ENCODE results near the gene TEDC2.
"Not testable (repeated sequence)": the region's sequence is repeated elsewhere in the genome, so short reads cannot be mapped to it uniquely, and the experiment has no call there.

TEDC2 gene

GRCh38 chr16:2459647-2460390 is at the start of gene TEDC2:
Gene TEDC2, plus strand, starts transcription at chr16:2460109. Its CDS starts 36 bp downstream, at chr16:2460145.
- DNase-seq, result peak; percentile 91 to 96

DNA sequence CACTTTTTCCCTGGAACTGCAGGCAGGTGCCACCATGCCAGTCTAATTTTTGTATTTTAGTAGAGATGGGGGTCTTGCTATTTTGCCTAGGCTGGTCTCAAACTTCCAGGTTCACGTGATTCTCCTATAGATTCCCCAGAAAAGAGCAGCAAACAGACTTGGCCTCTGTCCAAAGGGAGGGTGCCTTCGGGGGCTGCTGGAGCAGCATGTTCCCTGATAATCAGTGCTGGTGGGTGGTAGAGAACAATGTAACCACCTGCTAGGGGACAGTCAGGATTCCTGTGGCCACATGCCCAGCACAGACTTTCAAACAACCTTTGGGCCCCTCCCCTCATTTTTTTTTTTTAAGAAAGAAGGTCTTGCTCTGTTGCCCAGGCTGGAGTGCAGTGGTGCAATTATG is 44.8 kb upstream of the TEDC2 start:
- DNase-seq, result no peak

DNA sequence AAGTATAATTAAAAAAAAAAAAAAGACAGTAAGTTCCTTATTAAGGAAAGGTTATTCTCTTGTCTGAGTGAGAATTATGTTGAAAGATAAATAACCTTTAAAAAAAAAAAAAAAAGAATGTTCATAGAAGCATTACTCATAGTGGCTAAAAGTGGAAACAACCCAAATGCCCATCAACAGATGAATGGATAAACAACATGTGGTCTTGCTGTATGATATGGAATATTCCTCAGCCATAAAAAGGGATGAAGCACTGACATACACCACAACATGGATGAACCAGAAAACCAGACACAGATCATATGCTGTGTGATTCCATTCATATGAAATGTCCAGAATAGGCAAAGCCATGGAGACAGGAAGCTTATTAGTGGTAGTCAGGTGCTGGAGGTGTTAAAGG is 39.9 kb upstream of the TEDC2 start:
- no peak for DNase-seq

DNA sequence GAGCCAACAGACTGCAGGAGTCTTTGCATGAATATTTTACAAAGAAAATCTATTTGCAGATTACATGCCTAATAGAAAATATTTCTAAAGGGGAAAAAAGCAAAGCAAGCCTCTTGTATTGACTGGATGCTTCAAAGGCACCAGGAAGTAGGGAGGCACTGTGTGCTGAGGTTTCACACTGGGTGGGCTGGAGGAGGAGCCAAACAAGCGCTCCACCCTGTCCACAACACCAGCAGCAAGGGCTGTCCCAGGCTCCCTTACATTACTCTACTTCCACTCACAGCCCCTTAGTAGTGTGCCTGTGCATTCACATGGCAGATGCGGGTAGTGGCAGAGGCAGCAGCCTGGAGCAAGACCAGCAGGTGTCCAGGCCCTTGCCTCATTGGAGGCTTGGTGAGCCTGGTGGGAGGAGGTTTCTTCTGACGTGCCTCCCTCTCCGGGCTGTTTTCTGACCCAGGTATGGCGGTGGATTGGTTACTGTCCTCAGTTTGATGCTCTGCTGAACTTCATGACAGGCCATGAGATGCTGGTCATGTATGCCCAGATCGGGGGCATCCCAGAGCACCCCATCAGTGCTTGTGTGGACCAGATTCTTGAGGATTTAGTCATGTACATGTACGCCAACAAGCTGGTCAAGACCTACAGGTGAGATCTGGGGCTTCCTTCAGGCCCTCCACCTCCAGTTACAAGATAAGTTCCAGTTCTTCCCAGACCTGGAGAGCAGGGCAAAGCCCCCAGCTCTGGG is 37.6 kb upstream of the TEDC2 start:
- no peak for DNase-seq

- no peak for DNase-seq
These were observed 35.6 kb upstream of the TEDC2 start for GRCh38 chr16:2424061-2425007.

- no peak for DNase-seq
These were observed 34.8 kb upstream of the TEDC2 start for GRCh38 chr16:2425008-2425518.

GRCh38 chr16:2425825-2426430 is 34.0 kb upstream of the TEDC2 start:
- no peak for DNase-seq

- DNase-seq, result peak in 1 of 2 experiments; percentile 7
These were observed 33.0 kb upstream of the TEDC2 start for GRCh38 chr16:2426941-2427361.

- no peak for DNase-seq
These were observed 32.4 kb upstream of the TEDC2 start for GRCh38 chr16:2427526-2427925.

DNA sequence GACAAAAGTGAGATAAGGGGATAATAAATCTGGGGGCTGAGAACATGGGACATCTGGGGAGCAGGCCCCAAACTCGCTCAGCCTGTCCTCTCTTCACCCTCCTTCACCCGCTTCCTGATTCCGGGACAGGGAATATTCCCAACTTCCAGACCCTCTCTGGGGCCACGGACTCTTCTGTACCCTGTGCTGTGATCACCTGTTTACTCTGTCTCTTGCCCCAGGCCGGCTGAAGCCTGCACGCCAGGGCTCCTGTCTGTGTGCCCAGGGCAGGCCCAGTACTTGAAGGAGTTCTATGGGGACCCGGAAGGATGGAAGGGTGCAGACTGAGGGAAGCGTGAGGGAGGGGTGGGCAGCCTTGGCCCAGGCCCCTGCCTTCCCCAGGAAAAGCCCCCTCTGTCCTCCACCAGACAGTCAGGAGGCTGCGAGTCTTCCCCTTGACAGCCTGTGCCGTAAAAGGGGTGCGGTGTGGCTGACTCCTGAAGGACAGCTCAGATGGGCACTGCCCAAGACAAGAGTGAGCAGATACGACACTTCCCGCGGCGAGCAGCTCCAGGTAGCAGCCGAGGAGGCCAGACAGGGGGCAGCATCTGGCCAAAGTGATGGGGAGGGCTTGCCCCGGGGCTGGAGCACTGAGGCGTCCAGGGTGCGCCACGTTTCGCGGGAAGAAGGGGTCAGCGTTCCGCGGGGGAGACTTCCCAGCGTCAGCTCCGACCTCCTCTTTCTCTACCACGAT is 31.7 kb upstream of the TEDC2 start:
- no peak for DNase-seq

DNA sequence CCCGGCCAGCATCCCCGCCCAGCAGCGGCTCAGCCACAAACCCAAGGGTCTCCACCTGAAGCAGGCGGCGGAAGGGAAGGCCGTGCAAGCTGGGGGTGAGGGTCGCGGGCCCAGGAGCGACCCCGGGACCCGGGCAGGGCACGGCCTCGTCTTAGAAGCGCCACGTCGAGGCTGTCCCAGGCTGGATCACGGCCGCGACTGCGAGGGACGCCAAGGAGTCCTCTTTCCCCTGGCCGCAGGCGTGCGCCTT is 31.2 kb upstream of the TEDC2 start:
- DNase-seq, result no peak

- DNase-seq, result peak; percentile 88 to 97
These were observed 30.7 kb upstream of the TEDC2 start, which contains the start of gene CCNF for GRCh38 chr16:2429034-2429770. Gene CCNF, plus strand, starts transcription at chr16:2429447. Its CDS starts 35 bp downstream, at chr16:2429482.

DNA sequence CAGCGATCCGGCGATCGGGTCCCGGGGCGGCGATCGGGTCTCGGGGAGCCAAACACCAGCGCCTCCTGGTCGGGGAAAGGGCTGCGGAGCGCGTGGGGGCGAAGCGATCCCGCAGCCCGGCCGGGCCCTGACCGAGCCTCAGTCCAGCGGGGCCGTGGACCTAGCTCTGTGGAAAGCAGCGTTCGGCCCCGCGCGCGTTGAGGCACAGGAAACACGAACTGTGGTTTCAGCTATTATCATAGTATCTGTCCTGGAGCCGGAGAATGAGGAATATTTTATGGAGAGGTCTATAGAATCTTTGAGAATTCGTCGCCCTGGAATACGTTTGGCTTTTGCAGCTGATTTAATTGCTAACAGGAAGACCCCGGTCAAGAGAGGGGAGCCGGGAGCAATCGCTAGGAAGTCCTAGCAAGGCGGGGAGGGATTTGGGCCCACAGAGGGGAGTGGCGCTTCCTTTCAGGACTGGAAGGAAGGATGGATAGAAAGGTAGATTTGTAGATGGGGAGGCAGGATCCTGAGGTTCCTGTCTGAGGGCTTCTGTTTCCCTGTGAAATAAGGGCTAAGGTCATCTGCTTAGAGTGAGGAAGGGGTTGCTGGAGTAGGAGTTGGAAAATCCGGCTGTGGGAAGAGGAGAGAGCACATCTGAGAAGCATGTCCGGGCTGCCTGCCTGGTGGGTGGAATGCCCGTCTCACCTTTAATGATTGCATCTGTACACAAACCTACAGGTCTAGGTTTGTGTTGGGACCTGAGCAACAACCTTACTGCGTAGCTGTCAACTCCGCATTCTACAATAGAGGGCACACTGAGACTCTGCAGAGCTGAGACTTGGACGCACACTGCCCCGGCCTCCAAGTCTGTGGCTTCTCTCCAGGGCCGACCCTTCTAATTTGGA is 29.9 kb upstream of the TEDC2 start:
- peak in 1 of 2 experiments; percentile 23 for DNase-seq

GRCh38 chr16:2432286-2432685 is 27.6 kb upstream of the TEDC2 start:
- no peak for DNase-seq

- DNase-seq, result no peak
These were observed 27.0 kb upstream of the TEDC2 start for GRCh38 chr16:2432801-2433505.

GRCh38 chr16:2435236-2435635 is 24.7 kb upstream of the TEDC2 start:
- DNase-seq, result not testable (repeated sequence)

DNA sequence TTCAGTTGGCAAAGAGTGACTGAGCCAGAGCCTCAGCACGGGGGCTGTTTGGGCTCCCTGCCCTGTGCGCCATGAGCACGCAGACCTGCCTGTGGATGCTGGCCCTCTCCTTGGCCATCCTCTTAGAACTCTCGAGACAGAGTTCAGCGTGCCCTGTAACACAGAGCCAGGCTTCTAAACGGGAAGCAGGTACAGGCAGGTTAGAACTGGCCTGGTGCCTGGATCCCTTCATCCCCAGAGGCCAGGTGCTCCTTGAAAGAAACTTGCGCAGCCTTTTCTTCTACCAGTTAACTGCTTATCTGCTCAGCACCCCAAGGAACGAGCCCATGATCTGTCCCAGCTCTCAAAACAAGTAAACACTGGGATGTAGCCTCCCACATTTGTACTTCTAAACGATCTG is 23.8 kb upstream of the TEDC2 start:
- no peak for DNase-seq

DNA sequence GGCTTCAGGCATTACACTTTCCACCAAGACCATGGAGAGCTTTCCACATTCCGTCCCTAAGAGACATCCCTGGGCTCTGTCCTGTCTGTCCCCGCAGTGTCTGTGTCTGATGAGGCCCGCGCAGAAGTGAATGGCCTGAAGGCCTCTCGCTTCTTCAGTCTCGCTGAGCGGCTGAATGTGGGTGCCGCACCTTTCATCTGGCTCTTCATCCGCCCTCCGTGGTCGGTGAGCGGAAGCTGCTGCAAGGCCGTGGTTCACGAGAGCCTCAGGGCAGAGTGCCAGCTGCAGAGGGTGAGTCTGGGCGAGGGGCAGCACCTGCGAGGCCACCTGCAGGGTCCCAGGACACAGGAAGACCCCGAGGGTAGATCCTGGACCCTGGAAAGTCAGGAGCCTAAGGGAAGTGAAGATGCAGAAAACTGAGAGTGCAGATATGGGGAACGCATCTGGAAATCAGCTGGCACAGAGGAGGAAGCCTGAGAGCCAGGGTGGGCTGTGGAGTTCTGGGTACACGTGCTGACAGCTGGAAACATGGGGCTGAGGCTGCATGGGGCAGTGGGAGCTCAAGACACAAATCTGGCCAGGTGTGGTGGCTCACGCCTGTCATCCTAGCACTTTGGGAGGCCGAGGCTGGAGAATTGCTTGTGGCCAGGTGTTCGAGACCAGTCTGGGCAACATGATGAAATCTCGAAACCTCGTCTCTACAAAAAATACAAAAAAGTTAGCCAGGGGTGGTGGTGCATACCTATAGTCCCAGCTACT is 22.7 kb upstream of the TEDC2 start:
- DNase-seq, result no peak

DNA sequence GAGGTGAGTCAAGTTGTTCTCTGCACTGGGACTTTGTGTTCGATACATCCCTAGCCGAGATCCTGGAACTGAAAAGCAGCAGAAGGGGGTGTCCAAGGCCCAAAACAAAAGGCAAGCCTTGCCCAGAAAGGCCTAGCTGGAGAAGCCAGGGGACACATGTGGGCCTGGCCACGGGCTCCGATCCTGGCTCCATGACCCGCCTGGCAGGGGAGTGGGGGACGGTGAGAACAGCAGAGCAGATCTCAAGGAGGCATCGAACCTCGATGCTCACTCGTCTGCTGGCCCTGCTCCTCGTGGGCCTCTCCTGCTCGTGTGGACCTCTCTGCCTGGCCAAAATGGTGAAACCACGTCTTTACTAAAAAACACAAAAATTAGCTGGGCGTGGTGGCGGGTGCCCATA is 21.8 kb upstream of the TEDC2 start:
- DNase-seq, result no peak

Data from NCI-H446 (cell line).